AG04450 (cell line): ENCODE results near the gene URAD. TPM values are rescaled to one million over a fixed set of nuclear protein-coding genes. Genes with fewer than 3 reads are reported as not detected.

Source experiments
- CTCF ChIA-PET: fragments of 300-600, 350-600 bp; formaldehyde crosslinking; extraction: SDS; loops from one replicate; lab custom pipeline; 2022; ENCODE audit warnings: antibody characterized with exemption, inconsistent platforms; lab: Charles Lee
- POLR2A ChIA-PET: fragments of 350-600 bp; formaldehyde crosslinking; extraction: SDS; loops from one replicate; lab custom pipeline; 2021; ENCODE audit warnings: antibody characterized with exemption, inconsistent platforms; lab: Yijun Ruan, JAX
- DNase-seq: peaks from one replicate; pipeline ENCODE4 v3.0.0-alpha.2; 2011; ENCODE audit warnings: low read depth, low spot score
- H3K27ac ChIP-seq: one replicate; pipeline ENCODE4 v1.5.1; 2012; ENCODE audit warnings: low read depth, low read length, control low read depth
- H3K27me3 ChIP-seq: one replicate; pipeline ENCODE4 v1.6.0; 2012; ENCODE audit warnings: low read length; ENCODE audit not compliant: control insufficient read depth, insufficient read depth
- H3K4me3 ChIP-seq: 2 replicates; pipeline ENCODE4 v1.5.1; 2011; ENCODE audit warnings: mild to moderate bottlenecking, low read depth, low read length, control low read depth
- H3K9me3 ChIP-seq: 2 replicates; pipeline ENCODE4 v1.5.1; 2012; ENCODE audit warnings: low read length; ENCODE audit not compliant: control insufficient read depth, insufficient read depth
- polyA plus RNA-seq: library from polyadenylated mRNA; depleted of rRNA; stranded (reverse); fragments of >200 nt; gene quantifications from 2 replicates; pipeline ENCODE4 v1.2.3, GENCODE V29; 2011
- TF ChIP-seq, protein P1 (sequence below): IDR thresholded peaks from 2 replicates; pipeline ENCODE4 v1.5.1; 2011; ENCODE audit warnings: low read depth, low read length, control low read depth, inconsistent platforms

Gene URAD
- polyA plus RNA-seq, 1 experiment = not detected

DNA sequence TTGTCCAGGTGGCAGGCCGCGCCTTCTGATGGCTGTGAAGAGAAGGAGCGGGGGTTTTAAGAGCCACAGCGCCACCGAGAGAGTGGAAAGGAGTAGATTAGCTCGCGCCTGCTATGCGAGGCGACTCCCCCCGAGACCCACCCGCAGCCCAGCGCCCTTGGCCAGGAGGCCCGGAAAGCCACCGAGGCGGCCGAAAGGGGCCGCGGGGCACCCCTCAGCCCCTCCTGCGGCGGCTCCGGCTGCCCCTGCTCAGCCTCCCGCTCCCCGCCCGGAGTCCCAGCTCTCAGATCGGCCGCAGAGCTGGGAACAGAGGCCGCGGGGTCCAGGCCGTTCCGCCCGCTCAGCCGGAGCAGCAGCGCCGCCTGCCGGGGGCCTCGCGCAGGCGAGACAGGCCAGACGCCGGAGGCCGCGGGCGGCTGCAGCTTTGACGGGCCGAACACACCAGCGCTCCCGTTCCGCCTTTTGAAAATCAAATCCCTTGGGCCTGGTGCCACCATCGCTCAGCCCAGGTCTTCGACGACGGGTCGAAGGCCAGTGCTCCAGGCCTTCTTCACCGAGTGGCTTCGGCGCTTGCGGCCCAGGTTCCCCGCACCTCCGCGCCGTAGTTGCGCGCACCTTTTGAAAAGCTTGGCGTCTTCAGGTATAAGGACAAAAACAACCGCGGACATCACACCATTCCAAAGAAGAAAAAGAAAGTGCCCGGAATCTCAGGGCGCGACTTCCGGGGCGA is 34.7 kb downstream of the URAD start:
- TF ChIP-seq, protein P1, sequence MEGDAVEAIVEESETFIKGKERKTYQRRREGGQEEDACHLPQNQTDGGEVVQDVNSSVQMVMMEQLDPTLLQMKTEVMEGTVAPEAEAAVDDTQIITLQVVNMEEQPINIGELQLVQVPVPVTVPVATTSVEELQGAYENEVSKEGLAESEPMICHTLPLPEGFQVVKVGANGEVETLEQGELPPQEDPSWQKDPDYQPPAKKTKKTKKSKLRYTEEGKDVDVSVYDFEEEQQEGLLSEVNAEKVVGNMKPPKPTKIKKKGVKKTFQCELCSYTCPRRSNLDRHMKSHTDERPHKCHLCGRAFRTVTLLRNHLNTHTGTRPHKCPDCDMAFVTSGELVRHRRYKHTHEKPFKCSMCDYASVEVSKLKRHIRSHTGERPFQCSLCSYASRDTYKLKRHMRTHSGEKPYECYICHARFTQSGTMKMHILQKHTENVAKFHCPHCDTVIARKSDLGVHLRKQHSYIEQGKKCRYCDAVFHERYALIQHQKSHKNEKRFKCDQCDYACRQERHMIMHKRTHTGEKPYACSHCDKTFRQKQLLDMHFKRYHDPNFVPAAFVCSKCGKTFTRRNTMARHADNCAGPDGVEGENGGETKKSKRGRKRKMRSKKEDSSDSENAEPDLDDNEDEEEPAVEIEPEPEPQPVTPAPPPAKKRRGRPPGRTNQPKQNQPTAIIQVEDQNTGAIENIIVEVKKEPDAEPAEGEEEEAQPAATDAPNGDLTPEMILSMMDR = peak; percentile 73
- Histone ChIP-seq H3K4me3 (peak overlapping the region; percentile 53), H3K27ac (no peak overlapping the region), H3K9me3 (no peaks in the 10 kb centered on the region; the same call in 1 of the 2 replicates), H3K27me3 (peaks cover 51% of the 10 kb centered on the region)
- peak; percentile 10 for DNase-seq
- CTCF ChIA-PET = interaction anchor here (0.6 to 4.9 kb wide), 36 partner anchors 9 to 1929 kb away, joined by 3 to 42 read pairs (median 4); partner anchors contain the start of genes LNX2 and URAD
- POLR2A ChIA-PET = interaction anchor here (0.6 to 0.7 kb wide), 2 partner anchors 131 to 860 kb away, joined by 3 to 5 read pairs; no protein-coding TSS in a partner anchor

DNA sequence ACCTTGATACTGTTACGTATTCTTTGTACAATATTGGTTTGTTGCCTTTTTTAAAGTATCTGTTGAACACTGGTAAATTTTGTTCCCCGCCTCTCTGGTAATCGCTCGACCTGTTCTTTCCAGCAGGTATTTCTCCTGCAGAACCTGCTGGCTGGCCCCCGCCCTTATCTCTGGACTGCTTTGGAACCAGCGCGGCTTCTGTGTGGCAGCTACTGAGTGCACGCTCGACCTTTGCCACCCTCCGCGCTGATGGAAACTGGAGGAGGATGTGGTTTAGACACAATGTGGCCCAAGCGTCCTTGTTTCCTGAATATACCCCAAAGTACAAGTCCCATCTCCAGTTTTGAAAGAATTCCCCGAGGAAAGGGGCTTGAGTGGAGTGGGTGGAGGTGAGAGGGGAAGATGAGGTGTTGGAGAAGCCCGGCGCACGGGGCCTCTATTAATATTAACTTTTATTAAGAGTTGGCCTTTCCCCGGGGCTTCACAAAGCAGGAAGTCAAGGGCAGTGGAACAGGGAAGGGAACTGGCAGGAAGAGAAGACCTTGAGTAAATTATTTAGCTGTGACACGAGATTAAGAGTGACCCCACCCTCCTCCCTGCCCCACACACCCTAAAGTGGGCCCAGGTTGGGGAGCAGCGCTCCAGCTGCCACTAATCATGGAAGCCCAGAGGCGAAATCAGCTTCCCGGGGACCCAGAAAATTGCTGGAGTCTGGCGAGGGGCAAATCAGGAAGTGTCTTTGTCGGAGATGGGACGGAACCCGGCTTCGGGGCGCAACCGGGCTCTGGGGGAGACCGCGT is 35.4 kb downstream of the URAD start:
- H3K9me3 ChIP-seq = no peaks in the 10 kb centered on the region; the same call in 1 of the 2 replicates
- H3K27ac ChIP-seq = no peak overlapping the region
- ChIA-PET CTCF (interaction anchor here (0.6 to 4.9 kb wide), 27 partner anchors 10 to 592 kb away, joined by 3 to 42 read pairs (median 5); partner anchors contain the start of genes LNX2 and URAD), POLR2A (interaction anchor here (0.6 to 0.7 kb wide), 2 partner anchors 130 to 859 kb away, joined by 3 to 5 read pairs; no protein-coding TSS in a partner anchor)
- TF ChIP-seq, protein P1 = no peak
- no peak for DNase-seq
- H3K27me3 ChIP-seq = peaks cover 47% of the 10 kb centered on the region
- peak overlapping the region; percentile 43 for H3K4me3 ChIP-seq

DNA sequence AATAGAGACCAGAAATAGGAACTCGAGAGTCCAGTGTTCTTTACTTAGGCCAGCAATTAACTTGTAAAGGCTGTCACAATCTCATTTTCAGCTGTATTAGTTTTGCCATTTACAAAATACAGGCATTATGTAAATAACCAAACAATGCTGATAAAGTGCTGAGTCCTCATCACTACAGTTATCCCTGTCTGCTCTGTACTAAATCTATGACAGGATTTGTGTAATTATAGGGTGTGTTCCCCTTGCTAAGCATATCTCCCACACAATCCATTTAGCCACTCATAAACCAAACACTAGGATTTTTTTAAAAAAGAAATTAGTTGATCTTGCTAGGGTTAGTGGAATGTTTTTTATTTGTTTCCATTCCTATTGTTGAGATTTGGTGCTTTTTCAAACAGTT is 45.5 kb downstream of the URAD start:
- no peak overlapping the region for H3K4me3 ChIP-seq
- POLR2A ChIA-PET = no interaction called here
- no peak for DNase-seq

DNA sequence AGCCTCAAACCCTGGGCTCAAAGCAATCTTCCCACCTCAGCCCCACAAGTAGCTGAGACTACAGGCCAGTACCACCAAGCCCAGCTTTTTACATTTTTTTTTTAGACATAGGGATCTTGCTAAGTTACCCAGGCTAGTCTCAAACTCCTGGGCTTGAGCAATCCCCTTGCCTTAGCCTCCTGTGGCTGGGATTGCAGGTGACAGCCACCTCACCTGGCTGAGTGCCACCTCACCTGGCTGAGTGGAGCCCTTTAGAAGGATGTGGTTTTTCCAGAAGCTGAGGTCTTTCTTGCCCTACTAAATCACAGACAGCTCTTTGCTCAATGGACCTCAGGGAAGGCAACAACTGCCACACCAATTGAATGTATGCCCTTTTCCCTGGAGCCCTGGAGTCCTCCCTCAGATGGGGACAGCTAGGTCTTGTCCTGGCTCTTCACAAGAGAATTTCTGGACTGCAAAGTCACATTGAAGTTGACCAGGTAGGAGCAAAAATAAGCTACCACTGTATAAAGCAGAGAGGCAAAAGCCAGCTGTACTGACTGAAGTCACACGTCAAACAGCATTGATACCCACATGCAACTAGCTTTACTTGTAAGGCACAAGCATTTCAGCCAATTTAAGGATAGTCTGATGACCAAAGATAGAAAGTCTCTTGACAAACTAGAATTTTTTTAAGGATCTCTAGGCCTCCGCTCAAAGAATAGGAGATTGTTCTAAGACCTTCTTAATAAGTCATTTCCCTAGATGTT is 54.7 kb downstream of the URAD start:
- ChIA-PET POLR2A (no interaction called here), CTCF (interaction anchor here (0.7 to 1.7 kb wide), 2 partner anchors 20 to 64 kb away, joined by 3 to 9 read pairs; no protein-coding TSS in a partner anchor)
- TF ChIP-seq, protein P1 = no peak
- Histone ChIP-seq H3K9me3 (no peaks in the 10 kb centered on the region; the same call in 1 of the 2 replicates), H3K27ac (no peak overlapping the region), H3K27me3 (peaks cover 18% of the 10 kb centered on the region), H3K4me3 (no peak overlapping the region)
- DNase-seq = no peak

More for the DNA sequence above, 45.5 kb downstream of the URAD start:
- Histone ChIP-seq H3K27me3 (peaks cover 3% of the 10 kb centered on the region), H3K27ac (no peak overlapping the region), H3K9me3 (no peaks in the 10 kb centered on the region)
- TF ChIP-seq, protein P1 = no peak
- CTCF ChIA-PET = interaction anchor here (1.2 kb wide), 1 partner anchor 11 kb away, joined by 5 read pairs; no protein-coding TSS in a partner anchor
